ENCODE measurements around the gene SLC66A1. TPM values are rescaled to one million over a fixed set of nuclear protein-coding genes. Genes with fewer than 3 reads are reported as not detected.
"Not testable (repeated sequence)": the region's sequence is repeated elsewhere in the genome, so short reads cannot be mapped to it uniquely, and the experiment has no call there.

SLC66A1 gene
- total RNA-seq, 4 donors from 2014 or later: 19.1 to 53.9 (median 35.3) TPM

GRCh38 chr1:19288324-19289241 is 23.5 kb upstream of the SLC66A1 start, which contains the start of gene AKR7A3:
TSS of gene AKR7A3 (minus strand) at chr1:19288770. CDS start at chr1:19288709, 61 bp downstream.
- WGBS, 2 donors (ENCODE audit: low coverage in 1 of 2): 10% methylated on average over 48 of the region's 82 CpGs; no CpG with 5 or more reads in 1 of the 2 donors
- peak; percentile 84 for DNase-seq
- peak within 1 kb of the TSS; percentile 79 to 87 (median 83) for H3K27ac ChIP-seq
- H3K27me3 ChIP-seq; H3K9me3 ChIP-seq; in situ Hi-C loops (cut with MboI; ENCODE audit: low pct_ligation_motif_present in 1 of 4, low pct_unique_long_range_greater_than_20kb in 1 of 4, low sequenced_read_pairs in 3 of 4); H3K36me3 ChIP-seq: not testable (repeated sequence)
- H3K4me3 ChIP-seq: peak within 1 kb of the TSS; percentile 4 to 64 (median 39)
- intact Hi-C loops (cut with DNase I; ENCODE audit: low total_unique reads): loop anchor here (5.0 kb wide), 1 partner anchor 849 kb away; the partner anchor contains the start of gene PLA2G2F
- H3K4me1 ChIP-seq: peaks cover 4 to 34% (median 21%) of the 10 kb centered on the region in 4 donors
- TF ChIP-seq POLR2AphosphoS5 (IDR thresholded peaks at IDR 0.05): peak in 2 of 3 donors; percentile 65 to 71
- TF ChIP-seq POLR2A (IDR thresholded peaks at IDR 0.05): peak; percentile 64

- H3K36me3 ChIP-seq: no peaks in the 10 kb centered on the region
- peaks cover 2% of the 10 kb centered on the region in 2 donors for H3K9me3 ChIP-seq
- TF ChIP-seq POLR2AphosphoS5 (IDR thresholded peaks at IDR 0.05) (no peak), POLR2A (IDR thresholded peaks at IDR 0.05) (no peak), CTCF (IDR thresholded peaks at IDR 0.05) (no peak)
- peak overlapping the region in 3 of 4 donors; percentile 38 to 64 (median 40) for H3K4me3 ChIP-seq
- peaks cover 4 to 34% (median 21%) of the 10 kb centered on the region in 4 donors for H3K4me1 ChIP-seq
- intact Hi-C loops (cut with DNase I; ENCODE audit: low total_unique reads) (loop anchor here (5.0 kb wide), 1 partner anchor 848 kb away; the partner anchor contains the start of gene PLA2G2F), in situ Hi-C loops (cut with MboI; ENCODE audit: low pct_ligation_motif_present in 1 of 4, low pct_unique_long_range_greater_than_20kb in 1 of 4, low sequenced_read_pairs in 3 of 4) (no loop called here)
- 14 to 47% methylated on average over 1 to 2 of the region's 2 CpGs for WGBS, 2 donors (ENCODE audit: low coverage in 1 of 2)
- DNase-seq: no peak
- peak overlapping the region; percentile 79 to 87 (median 83) for H3K27ac ChIP-seq
- no peaks in the 10 kb centered on the region for H3K27me3 ChIP-seq
Observed at GRCh38 chr1:19289244-19289643, 22.9 kb upstream of the SLC66A1 start.

GRCh38 chr1:19294638-19295037 is 17.5 kb upstream of the SLC66A1 start:
- WGBS, 2 donors (ENCODE audit: low coverage in 1 of 2): 95% methylated on average over 2 of the region's 2 CpGs; no CpG with 5 or more reads in 1 of the 2 donors
- peaks cover 0 to 4% (median 0%) of the 10 kb centered on the region in 4 donors for H3K4me1 ChIP-seq
- no peak overlapping the region for H3K27ac ChIP-seq
- no peaks in the 10 kb centered on the region for H3K27me3 ChIP-seq
- DNase-seq: no peak
- in situ Hi-C loops (cut with MboI; ENCODE audit: low pct_ligation_motif_present in 1 of 4, low pct_unique_long_range_greater_than_20kb in 1 of 4, low sequenced_read_pairs in 3 of 4): no loop called here
- no peak overlapping the region for H3K4me3 ChIP-seq
- TF ChIP-seq EP300 (IDR thresholded peaks at IDR 0.05; ENCODE audit: low read depth) (no peak), CTCF (IDR thresholded peaks at IDR 0.05) (no peak), POLR2AphosphoS5 (IDR thresholded peaks at IDR 0.05) (no peak)
- intact Hi-C loops (cut with DNase I; ENCODE audit: low total_unique reads): no loop called here
- no peaks in the 10 kb centered on the region for H3K36me3 ChIP-seq
- H3K9me3 ChIP-seq: peaks cover 8 to 12% of the 10 kb centered on the region in 2 donors

GRCh38 chr1:19300211-19300610 is 11.9 kb upstream of the SLC66A1 start:
- no peaks in the 10 kb centered on the region for H3K4me1 ChIP-seq
- in situ Hi-C loops (cut with MboI; ENCODE audit: low pct_ligation_motif_present in 1 of 4, low pct_unique_long_range_greater_than_20kb in 1 of 4, low sequenced_read_pairs in 3 of 4): no loop called here

GRCh38 chr1:19304081-19304480 is 8.0 kb upstream of the SLC66A1 start:
- H3K27me3 ChIP-seq; DNase-seq; H3K9me3 ChIP-seq; intact Hi-C loops (cut with DNase I; ENCODE audit: low total_unique reads); H3K4me3 ChIP-seq; in situ Hi-C loops (cut with MboI; ENCODE audit: low pct_ligation_motif_present in 1 of 4, low pct_unique_long_range_greater_than_20kb in 1 of 4, low sequenced_read_pairs in 3 of 4); H3K27ac ChIP-seq: not testable (repeated sequence)
- peaks cover 0 to 39% (median 15%) of the 10 kb centered on the region in 4 donors for H3K36me3 ChIP-seq
- WGBS, 2 donors (ENCODE audit: low coverage in 1 of 2): 93% methylated on average over 10 of the region's 10 CpGs; no CpG with 5 or more reads in 1 of the 2 donors
- peaks cover 0 to 19% (median 17%) of the 10 kb centered on the region in 4 donors for H3K4me1 ChIP-seq

More at GRCh38 chr1:19300211-19300610, 11.9 kb upstream of the SLC66A1 start:
- DNase-seq: no peak
- Histone ChIP-seq H3K27me3 (no peaks in the 10 kb centered on the region), H3K27ac (no peak overlapping the region), H3K4me3 (no peak overlapping the region), H3K36me3 (peaks cover 0 to 25% (median 11%) of the 10 kb centered on the region in 4 donors), H3K9me3 (peaks cover 0 to under 1% of the 10 kb centered on the region in 2 donors)
- intact Hi-C loops (cut with DNase I; ENCODE audit: low total_unique reads): no loop called here
- 81% methylated on average over 2 of the region's 2 CpGs; no CpG with 5 or more reads in 1 of the 2 donors for WGBS, 2 donors (ENCODE audit: low coverage in 1 of 2)
- no peak for TF ChIP-seq POLR2AphosphoS5 (IDR thresholded peaks at IDR 0.05)
- TF ChIP-seq POLR2A (IDR thresholded peaks at IDR 0.05): no peak
- no peak for TF ChIP-seq EP300 (IDR thresholded peaks at IDR 0.05; ENCODE audit: low read depth)
- no peak for TF ChIP-seq CTCF (IDR thresholded peaks at IDR 0.05)
